ENCODE measurements around the gene LNX2.

LNX2 gene

DNA sequence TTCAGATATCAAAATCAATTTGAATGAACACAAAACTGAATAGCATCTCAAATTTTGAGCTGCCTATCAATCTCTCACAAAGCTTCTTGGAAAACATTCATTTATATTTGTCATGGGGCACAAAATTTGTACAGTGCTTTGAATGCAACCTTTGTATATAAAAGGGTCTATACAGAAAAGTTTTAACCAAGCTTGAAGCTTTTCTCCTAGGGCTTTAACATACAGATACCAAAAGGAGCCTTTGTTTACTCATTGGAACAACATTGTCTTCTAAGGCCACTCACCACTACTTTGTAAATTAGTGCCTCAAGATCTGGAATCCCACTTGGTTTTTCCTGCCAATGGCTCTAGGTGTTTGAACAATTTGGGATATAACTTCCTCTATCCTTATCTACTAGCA is 21.2 kb downstream of the LNX2 start:
- Histone ChIP-seq H3K4me3 (ENCODE audit: insufficient read depth, low read length, poor library complexity, severe bottlenecking) (no peak overlapping the region), H3K9me2 (replicated peaks; ENCODE audit: insufficient read depth, low read length) (no peaks in the 10 kb centered on the region), H3K27ac (ENCODE audit: low read depth, low read length) (no peak overlapping the region), H3K9ac (ENCODE audit: low read length) (no peak overlapping the region), H3K27me3 (ENCODE audit: low read length) (no peaks in the 10 kb centered on the region), H3K79me2 (ENCODE audit: insufficient read depth, low read length) (peaks cover 9% of the 10 kb centered on the region; the same call in 1 of the 2 replicates), H3K36me3 (ENCODE audit: low read length) (no peaks in the 10 kb centered on the region), H3F3A (ENCODE audit: insufficient read depth) (no peaks in the 10 kb centered on the region), H2AFZ (ENCODE audit: low read depth, low read length, severe bottlenecking) (no peak overlapping the region), H4K20me1 (ENCODE audit: low read depth, low read length) (peaks cover 19% of the 10 kb centered on the region), H3K4me2 (ENCODE audit: low read depth, low read length, poor library complexity, severe bottlenecking) (no peak overlapping the region), H3K9me3 (ENCODE audit: insufficient read depth, low read length) (no peaks in the 10 kb centered on the region)
- no peak for TF ChIP-seq EZH2phosphoT487 (conservative IDR thresholded peaks at IDR 0.05; ENCODE audit: low read length)
- TF ChIP-seq, protein P1, sequence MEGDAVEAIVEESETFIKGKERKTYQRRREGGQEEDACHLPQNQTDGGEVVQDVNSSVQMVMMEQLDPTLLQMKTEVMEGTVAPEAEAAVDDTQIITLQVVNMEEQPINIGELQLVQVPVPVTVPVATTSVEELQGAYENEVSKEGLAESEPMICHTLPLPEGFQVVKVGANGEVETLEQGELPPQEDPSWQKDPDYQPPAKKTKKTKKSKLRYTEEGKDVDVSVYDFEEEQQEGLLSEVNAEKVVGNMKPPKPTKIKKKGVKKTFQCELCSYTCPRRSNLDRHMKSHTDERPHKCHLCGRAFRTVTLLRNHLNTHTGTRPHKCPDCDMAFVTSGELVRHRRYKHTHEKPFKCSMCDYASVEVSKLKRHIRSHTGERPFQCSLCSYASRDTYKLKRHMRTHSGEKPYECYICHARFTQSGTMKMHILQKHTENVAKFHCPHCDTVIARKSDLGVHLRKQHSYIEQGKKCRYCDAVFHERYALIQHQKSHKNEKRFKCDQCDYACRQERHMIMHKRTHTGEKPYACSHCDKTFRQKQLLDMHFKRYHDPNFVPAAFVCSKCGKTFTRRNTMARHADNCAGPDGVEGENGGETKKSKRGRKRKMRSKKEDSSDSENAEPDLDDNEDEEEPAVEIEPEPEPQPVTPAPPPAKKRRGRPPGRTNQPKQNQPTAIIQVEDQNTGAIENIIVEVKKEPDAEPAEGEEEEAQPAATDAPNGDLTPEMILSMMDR (IDR thresholded peaks at IDR 0.05; ENCODE audit: insufficient read depth, low read length, poor library complexity, severe bottlenecking): no peak

DNA sequence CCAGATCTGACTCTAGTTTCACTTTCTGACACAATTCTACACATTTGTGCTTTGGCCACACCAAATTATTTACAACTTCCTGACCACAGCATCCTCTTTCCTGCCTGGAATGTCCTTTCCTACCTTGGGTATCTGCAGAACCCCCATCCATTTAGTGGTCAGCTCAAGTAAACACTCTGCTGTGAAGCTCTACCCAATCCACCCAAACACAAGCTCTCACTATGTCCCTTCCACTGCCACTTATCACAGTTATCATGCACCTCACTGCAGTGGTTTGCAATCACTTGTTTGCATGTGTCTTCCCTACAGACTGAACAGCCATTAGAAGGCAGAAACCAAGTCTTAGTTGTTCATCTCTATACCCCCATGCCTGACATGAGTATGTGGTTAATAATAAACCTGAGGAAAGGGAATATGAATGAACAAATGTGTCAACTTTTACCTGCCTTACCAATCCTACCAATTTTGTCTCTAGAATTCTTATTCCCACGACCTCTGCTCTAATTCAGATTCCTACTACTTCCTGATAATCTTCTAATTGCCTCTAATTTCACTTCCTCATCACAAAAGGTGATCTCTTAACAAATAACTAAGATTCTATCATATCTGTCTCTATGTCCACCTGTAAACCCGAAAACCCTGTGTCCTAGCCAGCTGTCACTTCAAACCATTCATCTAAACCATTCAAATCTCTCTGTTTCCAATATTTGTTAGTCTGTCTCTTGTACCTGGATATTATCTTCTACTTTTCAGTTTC is 25.1 kb downstream of the LNX2 start:
- no peak for TF ChIP-seq EZH2phosphoT487 (conservative IDR thresholded peaks at IDR 0.05; ENCODE audit: low read length)
- TF ChIP-seq, protein P1 (IDR thresholded peaks at IDR 0.05; ENCODE audit: insufficient read depth, low read length, poor library complexity, severe bottlenecking): no peak
- H3K4me3 ChIP-seq (ENCODE audit: insufficient read depth, low read length, poor library complexity, severe bottlenecking): no peak overlapping the region
- peaks cover 19% of the 10 kb centered on the region; the same call in 1 of the 2 replicates for H4K20me1 ChIP-seq (ENCODE audit: low read depth, low read length)
- no peaks in the 10 kb centered on the region for H3K9me2 ChIP-seq (replicated peaks; ENCODE audit: insufficient read depth, low read length)
- no peak overlapping the region for H2AFZ ChIP-seq (ENCODE audit: low read depth, low read length, severe bottlenecking)
- no peak overlapping the region for H3K27ac ChIP-seq (ENCODE audit: low read depth, low read length)
- no peak overlapping the region for H3K9ac ChIP-seq (ENCODE audit: low read length)
- H3F3A ChIP-seq (ENCODE audit: insufficient read depth): no peaks in the 10 kb centered on the region
- no peak overlapping the region for H3K4me2 ChIP-seq (ENCODE audit: low read depth, low read length, poor library complexity, severe bottlenecking)
- no peaks in the 10 kb centered on the region for H3K36me3 ChIP-seq (ENCODE audit: low read length)
- peaks cover 10% of the 10 kb centered on the region; the same call in 1 of the 2 replicates for H3K79me2 ChIP-seq (ENCODE audit: insufficient read depth, low read length)
- no peaks in the 10 kb centered on the region for H3K9me3 ChIP-seq (ENCODE audit: insufficient read depth, low read length)
- H3K27me3 ChIP-seq (ENCODE audit: low read length): no peaks in the 10 kb centered on the region

DNA sequence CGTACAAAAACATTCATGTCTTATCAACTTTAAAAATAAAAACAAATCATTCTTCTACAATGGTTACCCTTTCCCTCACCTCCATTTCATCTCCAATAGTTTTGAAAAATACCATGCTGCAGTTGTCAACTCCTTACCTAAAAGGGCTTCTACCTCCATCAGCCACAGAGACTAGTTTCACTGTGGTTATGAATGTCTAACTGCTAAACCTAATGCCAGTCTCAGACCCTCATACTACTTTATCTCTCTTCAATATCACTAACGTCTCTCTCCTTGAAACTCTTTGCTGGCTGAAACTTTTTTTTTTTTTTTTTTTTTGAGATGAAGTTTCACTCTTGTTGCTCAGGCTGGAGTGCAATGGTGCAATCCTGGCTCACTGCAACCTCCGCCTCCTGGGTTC is 27.1 kb downstream of the LNX2 start:
- Histone ChIP-seq H4K20me1 (ENCODE audit: low read depth, low read length) (peaks cover 17% of the 10 kb centered on the region), H3K9me2 (replicated peaks; ENCODE audit: insufficient read depth, low read length) (no peaks in the 10 kb centered on the region), H3K9me3 (ENCODE audit: insufficient read depth, low read length) (no peaks in the 10 kb centered on the region), H3K4me3 (ENCODE audit: insufficient read depth, low read length, poor library complexity, severe bottlenecking) (no peak overlapping the region), H3F3A (ENCODE audit: insufficient read depth) (no peaks in the 10 kb centered on the region), H3K9ac (ENCODE audit: low read length) (no peak overlapping the region), H3K4me2 (ENCODE audit: low read depth, low read length, poor library complexity, severe bottlenecking) (no peak overlapping the region), H2AFZ (ENCODE audit: low read depth, low read length, severe bottlenecking) (no peak overlapping the region), H3K27me3 (ENCODE audit: low read length) (no peaks in the 10 kb centered on the region), H3K27ac (ENCODE audit: low read depth, low read length) (no peak overlapping the region), H3K36me3 (ENCODE audit: low read length) (no peaks in the 10 kb centered on the region), H3K79me2 (ENCODE audit: insufficient read depth, low read length) (peaks cover 10% of the 10 kb centered on the region; the same call in 1 of the 2 replicates)
- TF ChIP-seq, protein P1 (IDR thresholded peaks at IDR 0.05; ENCODE audit: insufficient read depth, low read length, poor library complexity, severe bottlenecking): no peak
- no peak for TF ChIP-seq EZH2phosphoT487 (conservative IDR thresholded peaks at IDR 0.05; ENCODE audit: low read length)
